Measurements from ENCODE around the gene JDP2. TPM values are rescaled to one million over a fixed set of nuclear protein-coding genes. Genes with fewer than 3 reads are reported as not detected.

The JDP2 gene
- total and polyA plus RNA-seq, 3 donors from 2014 or later: 10.7 to 19.0 (median 14.0) TPM

DNA sequence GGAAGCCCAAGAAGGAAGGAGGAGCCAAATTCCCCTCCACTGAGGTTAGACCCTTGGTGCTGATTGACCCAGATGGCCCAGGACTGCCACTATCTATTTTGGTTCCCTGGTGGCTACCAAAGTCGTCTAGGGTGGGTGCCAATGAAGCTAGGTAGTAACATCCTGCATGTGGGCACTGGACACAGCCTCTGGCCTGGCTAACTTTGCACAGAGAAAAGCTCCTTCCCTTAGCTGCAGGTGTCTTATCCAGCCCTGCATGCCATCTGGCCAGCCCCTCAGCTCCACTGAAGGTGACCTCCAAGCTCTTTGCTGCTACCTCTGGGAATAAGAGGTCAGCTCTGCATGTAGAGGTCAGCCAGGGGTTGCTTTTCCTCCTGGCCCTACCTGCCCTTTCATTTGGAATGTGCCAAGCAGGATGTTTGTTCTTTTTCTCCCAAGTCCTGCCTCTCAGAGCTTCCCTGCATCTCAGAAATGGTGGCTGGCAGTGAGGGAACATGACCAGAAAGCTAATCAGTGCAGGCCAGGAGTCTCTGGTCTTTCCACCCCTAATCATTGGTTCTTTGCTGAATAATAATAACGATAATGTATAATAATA, 34.0 kb downstream of the JDP2 start:
- no peaks in the 10 kb centered on the region for H3K27me3 ChIP-seq
- no peaks in the 10 kb centered on the region for H3K9me3 ChIP-seq
- H3K36me3 ChIP-seq (ENCODE audit: low read depth, missing control alignments): no peaks in the 10 kb centered on the region
- 65 to 67% methylated on average over 2 of the region's 2 CpGs for WGBS, 2 donors
- H3K27ac ChIP-seq: no peak overlapping the region
- TF ChIP-seq POLR2A (IDR thresholded peaks at IDR 0.05): no peak
- TF ChIP-seq, protein P1, sequence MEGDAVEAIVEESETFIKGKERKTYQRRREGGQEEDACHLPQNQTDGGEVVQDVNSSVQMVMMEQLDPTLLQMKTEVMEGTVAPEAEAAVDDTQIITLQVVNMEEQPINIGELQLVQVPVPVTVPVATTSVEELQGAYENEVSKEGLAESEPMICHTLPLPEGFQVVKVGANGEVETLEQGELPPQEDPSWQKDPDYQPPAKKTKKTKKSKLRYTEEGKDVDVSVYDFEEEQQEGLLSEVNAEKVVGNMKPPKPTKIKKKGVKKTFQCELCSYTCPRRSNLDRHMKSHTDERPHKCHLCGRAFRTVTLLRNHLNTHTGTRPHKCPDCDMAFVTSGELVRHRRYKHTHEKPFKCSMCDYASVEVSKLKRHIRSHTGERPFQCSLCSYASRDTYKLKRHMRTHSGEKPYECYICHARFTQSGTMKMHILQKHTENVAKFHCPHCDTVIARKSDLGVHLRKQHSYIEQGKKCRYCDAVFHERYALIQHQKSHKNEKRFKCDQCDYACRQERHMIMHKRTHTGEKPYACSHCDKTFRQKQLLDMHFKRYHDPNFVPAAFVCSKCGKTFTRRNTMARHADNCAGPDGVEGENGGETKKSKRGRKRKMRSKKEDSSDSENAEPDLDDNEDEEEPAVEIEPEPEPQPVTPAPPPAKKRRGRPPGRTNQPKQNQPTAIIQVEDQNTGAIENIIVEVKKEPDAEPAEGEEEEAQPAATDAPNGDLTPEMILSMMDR (IDR thresholded peaks at IDR 0.05): no peak
- no peak overlapping the region for H3K4me3 ChIP-seq
- intact Hi-C loops (cut with DNase I; ENCODE audit: low total_unique reads): no loop called here
- DNase-seq: no peak
- H3K4me1 ChIP-seq: peaks cover 10% of the 10 kb centered on the region

DNA sequence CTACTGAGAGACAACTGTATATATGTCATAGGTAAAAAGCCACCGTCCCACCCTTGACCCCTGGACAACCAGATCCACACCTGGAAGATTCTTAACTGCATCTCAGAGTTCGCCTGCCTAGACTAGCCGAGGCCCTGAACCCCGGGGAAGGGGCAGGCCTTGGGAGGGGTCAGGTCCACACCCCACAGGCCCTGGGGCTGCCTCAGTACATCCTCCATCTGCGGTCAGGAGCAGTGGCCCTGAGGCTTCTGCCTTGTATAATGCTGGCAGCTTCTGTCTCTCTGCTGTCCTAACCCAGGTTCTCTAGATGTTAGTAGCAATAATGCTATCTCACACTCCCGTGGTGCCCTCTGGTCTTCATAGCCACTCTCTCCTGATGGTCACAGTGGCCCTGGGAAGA, 36.8 kb downstream of the JDP2 start:
- no peak for DNase-seq
- peaks cover 3% of the 10 kb centered on the region for H3K4me1 ChIP-seq
- H3K27me3 ChIP-seq: no peaks in the 10 kb centered on the region
- H3K9me3 ChIP-seq: no peaks in the 10 kb centered on the region
- intact Hi-C loops (cut with DNase I; ENCODE audit: low total_unique reads): no loop called here
- 81 to 82% methylated on average over 4 to 6 of the region's 6 CpGs for WGBS, 2 donors
- no peak overlapping the region for H3K27ac ChIP-seq
- H3K4me3 ChIP-seq: no peak overlapping the region
- TF ChIP-seq, protein P1 (IDR thresholded peaks at IDR 0.05): no peak
- no peak for TF ChIP-seq POLR2A (IDR thresholded peaks at IDR 0.05)
- H3K36me3 ChIP-seq (ENCODE audit: low read depth, missing control alignments): no peaks in the 10 kb centered on the region

DNA sequence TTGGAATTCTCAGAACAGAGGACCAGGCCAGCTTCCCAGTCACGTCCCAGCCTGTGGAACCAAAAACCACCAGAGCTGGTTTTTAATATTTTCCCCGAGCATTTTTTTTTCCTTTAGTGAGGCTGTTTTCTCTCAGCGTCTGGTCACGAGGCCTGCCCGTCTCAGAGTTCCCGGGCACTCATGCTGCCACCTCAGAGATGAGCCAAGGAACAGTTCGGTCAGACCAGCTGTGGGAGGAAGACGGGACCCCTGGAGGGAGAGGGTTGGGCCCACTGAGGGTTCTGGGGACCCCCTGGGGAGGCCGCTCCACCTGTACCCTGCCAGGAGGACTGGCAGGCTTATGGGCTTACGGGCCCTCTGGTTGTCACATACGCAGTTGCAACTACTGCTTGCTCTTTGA, 39.9 kb downstream of the JDP2 start:
- peaks cover 3% of the 10 kb centered on the region for H3K4me1 ChIP-seq
- no peaks in the 10 kb centered on the region for H3K9me3 ChIP-seq
- no peak overlapping the region for H3K4me3 ChIP-seq
- H3K27ac ChIP-seq: no peak overlapping the region
- no peak for TF ChIP-seq POLR2A (IDR thresholded peaks at IDR 0.05)
- TF ChIP-seq, protein P1 (IDR thresholded peaks at IDR 0.05): no peak
- H3K36me3 ChIP-seq (ENCODE audit: low read depth, missing control alignments): no peaks in the 10 kb centered on the region
- intact Hi-C loops (cut with DNase I; ENCODE audit: low total_unique reads): no loop called here
- WGBS, 2 donors: 93 to 100% methylated on average over 9 to 11 of the region's 11 CpGs
- no peaks in the 10 kb centered on the region for H3K27me3 ChIP-seq
- DNase-seq: no peak

DNA sequence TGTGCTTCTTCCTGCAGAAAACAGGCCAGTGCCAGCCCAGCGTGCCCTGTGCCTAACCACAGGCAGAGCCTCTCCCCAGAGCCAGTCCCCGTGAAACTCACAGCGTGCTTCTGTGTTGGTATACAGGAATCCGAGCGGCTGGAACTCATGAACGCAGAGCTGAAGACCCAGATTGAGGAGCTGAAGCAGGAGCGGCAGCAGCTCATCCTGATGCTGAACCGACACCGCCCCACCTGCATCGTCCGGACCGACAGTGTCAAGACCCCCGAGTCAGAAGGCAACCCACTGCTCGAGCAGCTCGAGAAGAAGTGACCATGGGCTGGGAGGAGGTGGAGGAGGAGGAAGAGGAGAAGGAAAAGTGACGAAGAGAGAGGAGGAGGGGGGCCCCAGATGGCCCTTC, 41.3 kb downstream of the JDP2 start:
- H3K36me3 ChIP-seq (ENCODE audit: low read depth, missing control alignments): no peaks in the 10 kb centered on the region
- no peak for DNase-seq
- intact Hi-C loops (cut with DNase I; ENCODE audit: low total_unique reads): no loop called here
- H3K9me3 ChIP-seq: no peaks in the 10 kb centered on the region
- no peak overlapping the region for H3K4me3 ChIP-seq
- WGBS, 2 donors: 92 to 94% methylated on average over 16 of the region's 16 CpGs
- TF ChIP-seq, protein P1 (IDR thresholded peaks at IDR 0.05): no peak
- no peak for TF ChIP-seq POLR2A (IDR thresholded peaks at IDR 0.05)
- no peak overlapping the region for H3K27ac ChIP-seq
- H3K4me1 ChIP-seq: peaks cover 3% of the 10 kb centered on the region
- no peaks in the 10 kb centered on the region for H3K27me3 ChIP-seq

DNA sequence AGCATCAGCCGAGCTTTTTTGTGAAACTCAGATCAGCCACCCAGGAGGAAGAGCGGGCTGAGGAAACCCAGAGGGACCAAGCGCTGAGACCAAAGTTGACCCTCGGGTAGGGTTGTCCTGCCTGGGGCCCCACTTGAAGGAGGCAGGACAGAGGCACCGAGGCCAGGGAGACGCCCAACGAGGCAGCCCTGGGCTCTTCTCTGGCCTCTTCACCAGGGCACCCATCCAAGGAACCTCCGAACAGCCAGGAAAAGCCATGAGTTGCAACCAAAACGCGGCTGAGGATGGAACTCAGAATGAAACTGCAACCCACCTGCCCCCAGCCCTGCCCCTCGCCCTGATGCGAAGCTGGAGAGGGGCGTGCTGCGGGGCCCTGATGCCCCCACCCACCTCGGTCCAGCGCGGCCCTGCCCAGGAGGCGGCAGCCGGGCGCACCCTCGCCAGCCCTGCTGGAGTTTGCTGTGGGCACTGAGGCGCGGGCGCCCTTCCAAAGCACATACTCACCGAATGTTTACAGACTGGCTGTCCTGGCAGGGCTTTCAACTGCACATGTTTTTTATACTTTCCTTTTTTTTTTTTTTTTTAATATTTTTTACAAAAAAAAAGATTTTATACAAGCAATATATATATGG, 41.9 kb downstream of the JDP2 start:
- TF ChIP-seq, protein P1 (IDR thresholded peaks at IDR 0.05): no peak
- no peak for TF ChIP-seq POLR2A (IDR thresholded peaks at IDR 0.05)
- H3K4me1 ChIP-seq: peaks cover 3% of the 10 kb centered on the region
- peak; percentile 32 for DNase-seq
- intact Hi-C loops (cut with DNase I; ENCODE audit: low total_unique reads): no loop called here
- H3K27me3 ChIP-seq: no peaks in the 10 kb centered on the region
- H3K9me3 ChIP-seq: no peaks in the 10 kb centered on the region
- WGBS, 2 donors: 67 to 80% methylated on average over 23 to 25 of the region's 25 CpGs
- no peak overlapping the region for H3K27ac ChIP-seq
- no peaks in the 10 kb centered on the region for H3K36me3 ChIP-seq (ENCODE audit: low read depth, missing control alignments)
- no peak overlapping the region for H3K4me3 ChIP-seq
